Keratinocyte (primary cell): ENCODE results near the gene VPS13A. TPM values are rescaled to one million over a fixed set of nuclear protein-coding genes. Genes with fewer than 3 reads are reported as not detected.

Source experiments
- DNase-seq: peaks from one replicate; pipeline ENCODE4 v3.0.0-alpha.2; 2011; ENCODE audit warnings: low read depth, missing footprints, low spot score
- FAIRE-seq: peaks from 2 replicates; lab custom pipeline; 2011; peaks lifted over from hg19 to GRCh38; lab: Jason Lieb, UNC
- H2AFZ ChIP-seq: 2 replicates; pipeline ENCODE4 v1.6.0; 2012; ENCODE audit warnings: low read length, control low read depth, inconsistent platforms; ENCODE audit not compliant: control insufficient read depth
- H3K27ac ChIP-seq: 2 replicates; pipeline ENCODE4 v1.5.1; 2011; ENCODE audit warnings: low read length; ENCODE audit not compliant: control insufficient read depth, insufficient read depth
- H3K27me3 ChIP-seq: 3 replicates; pipeline ENCODE4 v1.6.0; 2011; ENCODE audit warnings: low read length; ENCODE audit not compliant: control insufficient read depth, insufficient read depth; ENCODE audit errors: extremely low read depth
- H3K36me3 ChIP-seq, 2 experiments: 2 replicates in 1 of 2; 3 replicates in 1 of 2; pipeline ENCODE4 v1.5.1; 2011; ENCODE audit warnings: low read length in 2 of 2, mild to moderate bottlenecking in 1 of 2; ENCODE audit not compliant: control insufficient read depth in 2 of 2, insufficient read depth in 2 of 2; ENCODE audit errors: extremely low read depth in 1 of 2
- H3K4me1 ChIP-seq: 3 replicates; pipeline ENCODE4 v1.5.1; 2011; ENCODE audit warnings: low read length; ENCODE audit not compliant: control insufficient read depth, insufficient read depth; ENCODE audit errors: extremely low read depth
- H3K4me2 ChIP-seq: 3 replicates; pipeline ENCODE4 v1.6.0; 2011; ENCODE audit warnings: low read depth, low read length; ENCODE audit not compliant: control insufficient read depth, insufficient read depth; ENCODE audit errors: extremely low read depth
- H3K4me3 ChIP-seq, 3 experiments: fragments of 200-600 bp in 1 of 3; sonication (generic) in 1 of 3; 2 replicates in 2 of 3; 3 replicates in 1 of 3; pipeline ENCODE4 v1.5.1; 2011 to 2016; ENCODE audit warnings: low read length in 3 of 3, mild to moderate bottlenecking in 3 of 3, control low read depth in 2 of 3, inconsistent platforms in 1 of 3, low read depth in 1 of 3, mixed read lengths in 1 of 3, mixed run types in 1 of 3, moderate library complexity in 1 of 3; ENCODE audit not compliant: control insufficient read depth in 2 of 3, insufficient read depth in 2 of 3; ENCODE audit errors: extremely low read depth in 1 of 3
- H3K79me2 ChIP-seq: 2 replicates; pipeline ENCODE4 v1.6.0; 2012; ENCODE audit warnings: low read length; ENCODE audit not compliant: control insufficient read depth, insufficient read depth
- H3K9ac ChIP-seq: 3 replicates; pipeline ENCODE4 v1.6.0; 2011; ENCODE audit warnings: low read length; ENCODE audit not compliant: control insufficient read depth, insufficient read depth; ENCODE audit errors: extremely low read depth
- H3K9me1 ChIP-seq: 3 replicates; pipeline ENCODE4 v1.6.0; 2011; ENCODE audit warnings: low read length; ENCODE audit not compliant: control insufficient read depth, insufficient read depth; ENCODE audit errors: extremely low read depth
- H3K9me3 ChIP-seq: 2 replicates; pipeline ENCODE4 v1.5.1; 2012; ENCODE audit warnings: low read depth, low read length; ENCODE audit not compliant: control insufficient read depth
- H4K20me1 ChIP-seq: 3 replicates; pipeline ENCODE4 v1.6.0; 2011; ENCODE audit warnings: low read length; ENCODE audit not compliant: control insufficient read depth, insufficient read depth; ENCODE audit errors: extremely low read depth
- EZH2 ChIP-seq: IDR thresholded peaks from one replicate; pipeline ENCODE4 v1.6.1; 2012; ENCODE audit warnings: inconsistent platforms, mild to moderate bottlenecking, low read length, moderate library complexity
- dilution Hi-C: fragments of 300-500 bp; cut with MboI; formaldehyde crosslinking; loops from one replicate; pipeline ENCODE4 v1.7.0; 2020; ENCODE audit warnings: low sequenced_read_pairs; ENCODE audit not compliant: extremely low pct_ligation_motif_present
- polyA plus RNA-seq, 5 experiments: library from polyadenylated mRNA; depleted of rRNA in 3 of 5; stranded (reverse) in 3 of 5; stranded (forward) in 1 of 5; unstranded in 1 of 5; fragments of >200 nt; gene quantifications; 1 replicate in 1 of 5; 2 replicates in 3 of 5; 3 replicates in 1 of 5; pipeline versions ENCODE4 v1.2.1 to v1.2.3, GENCODE V29; 2011 to 2012; ENCODE audit warnings: missing spikeins in 2 of 5, low read depth in 1 of 5, low replicate concordance in 1 of 5
- TF ChIP-seq, protein P1 (sequence below), 3 experiments: IDR thresholded peaks in 1 of 3; conservative IDR thresholded peaks in 1 of 3; optimal IDR thresholded peaks in 1 of 3; 2 replicates in 2 of 3; 3 replicates in 1 of 3; pipeline versions ENCODE3 to v1.5.1; 2011; ENCODE audit warnings: low read length in 3 of 3, mild to moderate bottlenecking in 3 of 3, moderate library complexity in 2 of 3, control low read depth in 1 of 3, inconsistent platforms in 1 of 3; ENCODE audit not compliant: insufficient read depth in 2 of 3; ENCODE audit errors: extremely low read depth in 1 of 3

VPS13A gene
- polyA plus RNA-seq, 1 donor (not counting 4 experiments of a cell fraction or from before 2014, with no cell fraction given): 55.3 TPM

DNA sequence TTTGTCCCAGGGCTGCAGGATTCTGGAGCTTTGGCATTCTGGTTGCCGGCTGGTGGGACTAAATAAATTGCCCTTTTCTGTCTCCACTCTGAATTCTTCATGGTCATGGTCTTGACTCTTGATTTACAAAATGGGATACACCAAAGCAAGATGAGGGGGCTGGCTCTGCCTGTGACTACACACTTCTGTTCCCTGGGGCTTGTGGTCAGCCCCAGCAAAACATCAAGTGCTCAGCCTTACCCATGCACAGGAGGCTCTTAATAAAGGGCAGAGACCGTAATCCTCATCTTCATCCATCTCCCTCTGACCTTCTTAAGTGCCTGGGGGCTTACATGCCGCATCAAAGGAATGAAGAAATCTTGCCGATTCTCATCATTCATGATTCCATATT is 272.7 kb downstream of the VPS13A start:
- no peaks in the 10 kb centered on the region for H3K79me2 ChIP-seq
- no peak for DNase-seq
- dilution Hi-C loops: no loop called here
- H3K9me1 ChIP-seq: no peaks in the 10 kb centered on the region
- TF ChIP-seq EZH2: no peak
- TF ChIP-seq, protein P1, sequence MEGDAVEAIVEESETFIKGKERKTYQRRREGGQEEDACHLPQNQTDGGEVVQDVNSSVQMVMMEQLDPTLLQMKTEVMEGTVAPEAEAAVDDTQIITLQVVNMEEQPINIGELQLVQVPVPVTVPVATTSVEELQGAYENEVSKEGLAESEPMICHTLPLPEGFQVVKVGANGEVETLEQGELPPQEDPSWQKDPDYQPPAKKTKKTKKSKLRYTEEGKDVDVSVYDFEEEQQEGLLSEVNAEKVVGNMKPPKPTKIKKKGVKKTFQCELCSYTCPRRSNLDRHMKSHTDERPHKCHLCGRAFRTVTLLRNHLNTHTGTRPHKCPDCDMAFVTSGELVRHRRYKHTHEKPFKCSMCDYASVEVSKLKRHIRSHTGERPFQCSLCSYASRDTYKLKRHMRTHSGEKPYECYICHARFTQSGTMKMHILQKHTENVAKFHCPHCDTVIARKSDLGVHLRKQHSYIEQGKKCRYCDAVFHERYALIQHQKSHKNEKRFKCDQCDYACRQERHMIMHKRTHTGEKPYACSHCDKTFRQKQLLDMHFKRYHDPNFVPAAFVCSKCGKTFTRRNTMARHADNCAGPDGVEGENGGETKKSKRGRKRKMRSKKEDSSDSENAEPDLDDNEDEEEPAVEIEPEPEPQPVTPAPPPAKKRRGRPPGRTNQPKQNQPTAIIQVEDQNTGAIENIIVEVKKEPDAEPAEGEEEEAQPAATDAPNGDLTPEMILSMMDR (optimal IDR thresholded peaks at IDR 0.05 in 1 of 3, IDR thresholded peaks at IDR 0.05 in 1 of 3, conservative IDR thresholded peaks at IDR 0.05 in 1 of 3; ENCODE audit: extremely low read depth in 1 of 3, insufficient read depth in 2 of 3, low read length in 3 of 3): no peak
- H3K4me3 ChIP-seq: no peak overlapping the region
- H3K9ac ChIP-seq: no peak overlapping the region
- H2AFZ ChIP-seq: no peak overlapping the region
- H3K27me3 ChIP-seq: no peaks in the 10 kb centered on the region
- no peaks in the 10 kb centered on the region for H3K9me3 ChIP-seq
- no peak overlapping the region for H3K27ac ChIP-seq
- no peak overlapping the region for H3K4me2 ChIP-seq
- H4K20me1 ChIP-seq: no peaks in the 10 kb centered on the region
- FAIRE-seq: no peak
- no peaks in the 10 kb centered on the region for H3K36me3 ChIP-seq
- peaks cover 9% of the 10 kb centered on the region for H3K4me1 ChIP-seq

GRCh38 chr9:77451507-77451906 is 274.2 kb downstream of the VPS13A start:
- dilution Hi-C loops: no loop called here

More at GRCh38 chr9:77451507-77451906, 274.2 kb downstream of the VPS13A start:
- Histone ChIP-seq H3K9me1 (no peaks in the 10 kb centered on the region), H3K9ac (no peak overlapping the region), H2AFZ (no peak overlapping the region), H3K27me3 (no peaks in the 10 kb centered on the region), H4K20me1 (no peaks in the 10 kb centered on the region), H3K4me2 (no peak overlapping the region), H3K9me3 (no peaks in the 10 kb centered on the region), H3K36me3 (no peaks in the 10 kb centered on the region), H3K4me3 (no peak overlapping the region), H3K27ac (no peak overlapping the region), H3K4me1 (peaks cover 9% of the 10 kb centered on the region), H3K79me2 (no peaks in the 10 kb centered on the region)
- TF ChIP-seq EZH2: no peak
- DNase-seq: no peak
- FAIRE-seq: no peak
